CD4-positive, alpha-beta T cell (primary cell): Measurements from ENCODE around the gene IL17REL. TPM values are rescaled to one million over a fixed set of nuclear protein-coding genes. Genes with fewer than 3 reads are reported as not detected.

Experiments used
- ATAC-seq: fragments of 200-7000 bp; cut with Tn5 transposase; one replicate; pipeline ENCODE4 v1.10.0; 2022; ENCODE audit warnings: mild to moderate bottlenecking; ENCODE audit not compliant: poor library complexity
- CTCF ChIA-PET: fragments of 350-600 bp; sonication (Branson Sonifier 250); formaldehyde crosslinking; loops from one replicate; lab custom pipeline; 2021; ENCODE audit warnings: antibody characterized with exemption, inconsistent platforms; lab: Charles Lee
- POLR2A ChIA-PET: fragments of 350-600 bp; sonication (Branson Sonifier 250); formaldehyde crosslinking; loops from one replicate; lab custom pipeline; 2021; ENCODE audit warnings: antibody characterized with exemption, inconsistent platforms; lab: Charles Lee
- DNase-seq, 14 experiments: peaks; one replicate each; pipeline ENCODE4 v3.0.0-alpha.2; 2013 to 2020; ENCODE audit warnings: mixed read lengths in 2 of 14
- H3K27ac ChIP-seq, 2 donors: one replicate each; pipeline versions ENCODE4 v1.5.1 to v1.7.0; 2013; ENCODE audit warnings: low read length in 2 of 2, low read depth in 1 of 2, mild to moderate bottlenecking in 1 of 2
- H3K27me3 ChIP-seq, 2 experiments: 1 replicate in 1 of 2; 2 replicates in 1 of 2; pipeline versions ENCODE4 v1.6.1 to v1.7.0; 2013; ENCODE audit warnings: low read length in 2 of 2, control low read depth in 1 of 2, mild to moderate bottlenecking in 1 of 2, moderate library complexity in 1 of 2; ENCODE audit not compliant: insufficient read depth in 2 of 2, control insufficient read depth in 1 of 2
- H3K36me3 ChIP-seq: one replicate; pipeline ENCODE4 v1.6.1; 2013; ENCODE audit warnings: low read length, control low read depth; ENCODE audit not compliant: insufficient read depth
- H3K4me1 ChIP-seq: one replicate; pipeline ENCODE4 v1.6.1; 2013; ENCODE audit warnings: low read length, control low read depth; ENCODE audit not compliant: insufficient read depth
- H3K4me3 ChIP-seq: one replicate; pipeline ENCODE4 v1.5.1; 2013; ENCODE audit warnings: mild to moderate bottlenecking, low read length, moderate library complexity
- H3K9me3 ChIP-seq, 2 experiments: 1 replicate in 1 of 2; 2 replicates in 1 of 2; pipeline versions ENCODE4 v1.6.1 to v1.7.0; 2013; ENCODE audit warnings: low read length in 2 of 2, mild to moderate bottlenecking in 2 of 2, control low read depth in 1 of 2, moderate library complexity in 1 of 2; ENCODE audit not compliant: control insufficient read depth in 1 of 2, insufficient read depth in 1 of 2
- H3K27ac Mint-ChIP-seq: one replicate; pipeline ENCODE4 v1.8.0; 2020; ENCODE audit warnings: mixed read lengths
- H3K27me3 Mint-ChIP-seq: one replicate; pipeline ENCODE4 v1.8.0; 2021; ENCODE audit warnings: mixed read lengths
- H3K36me3 Mint-ChIP-seq: one replicate; pipeline ENCODE4 v1.8.0; 2021; ENCODE audit warnings: low read depth, mixed read lengths
- H3K4me1 Mint-ChIP-seq: one replicate; pipeline ENCODE4 v1.8.0; 2021; ENCODE audit warnings: low read depth, mixed read lengths
- H3K4me3 Mint-ChIP-seq: one replicate; pipeline ENCODE4 v1.8.0; 2020; ENCODE audit warnings: mild to moderate bottlenecking, mixed read lengths
- H3K9me3 Mint-ChIP-seq: one replicate; pipeline ENCODE4 v1.8.0; 2020; ENCODE audit warnings: mixed read lengths
- intact Hi-C, 2 experiments: fragments of 100-400 bp; cut with DNase I in 1 of 2; cut with micrococcal nuclease in 1 of 2; formaldehyde crosslinking; loops; one replicate each; pipeline versions ENCODE4 v1.15.1 to v1.9.0; 2023 to 2025; cut with DNase I, micrococcal nuclease
- total RNA-seq, 174 experiments: library from RNA in 2 of 174; stranded (reverse) in 2 of 174; gene quantifications; one replicate each; pipeline ENCODE4 v1.2.3 and lab custom pipeline; 2021 to 2026
- TF ChIP-seq, protein P1 (sequence below): fragments of 200-600 bp; IDR thresholded peaks from one replicate; pipeline ENCODE4 v1.8.0; 2022; ENCODE audit warnings: antibody characterized with exemption, mild to moderate bottlenecking

The IL17REL gene
- total RNA-seq, 2 experiments from 2014 or later: not detected

DNA sequence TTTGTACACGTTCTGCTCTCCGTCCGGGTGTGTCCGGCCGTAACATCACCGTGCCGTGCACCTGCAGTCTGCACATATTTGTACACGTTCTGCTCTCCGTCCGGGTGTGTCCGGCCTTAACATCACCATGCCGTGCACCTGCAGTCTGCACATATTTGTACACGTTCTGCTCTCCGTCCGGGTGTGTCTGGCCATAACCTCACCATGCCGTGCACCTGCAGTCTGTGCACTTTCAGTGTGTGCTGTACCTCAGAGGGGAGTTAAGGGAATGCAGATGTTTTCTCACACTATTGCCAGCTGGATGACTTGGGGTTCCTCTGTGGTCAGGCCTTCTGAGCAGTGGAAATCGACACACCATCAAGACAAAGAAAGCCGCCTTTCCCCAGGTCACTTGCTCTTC, 41.3 kb upstream of the IL17REL start:
- intact Hi-C loops: no loop called here
- no peak overlapping the region for H3K27ac Mint-ChIP-seq
- no peak overlapping the region for H3K4me3 Mint-ChIP-seq
- Histone ChIP-seq H3K4me1 (no peaks in the 10 kb centered on the region), H3K4me3 (no peak overlapping the region), H3K27ac (no peak overlapping the region), H3K36me3 (no peaks in the 10 kb centered on the region), H3K27me3 (peaks cover 14 to 22% of the 10 kb centered on the region in 2 experiments), H3K9me3 (peaks cover 0 to 21% of the 10 kb centered on the region in 2 experiments)
- H3K9me3 Mint-ChIP-seq: no peaks in the 10 kb centered on the region
- CTCF ChIA-PET: no interaction called here
- DNase-seq (no peak), ATAC-seq (no peak)
- POLR2A ChIA-PET: no interaction called here
- H3K36me3 Mint-ChIP-seq: no peaks in the 10 kb centered on the region
- H3K4me1 Mint-ChIP-seq: no peaks in the 10 kb centered on the region
- TF ChIP-seq, protein P1, sequence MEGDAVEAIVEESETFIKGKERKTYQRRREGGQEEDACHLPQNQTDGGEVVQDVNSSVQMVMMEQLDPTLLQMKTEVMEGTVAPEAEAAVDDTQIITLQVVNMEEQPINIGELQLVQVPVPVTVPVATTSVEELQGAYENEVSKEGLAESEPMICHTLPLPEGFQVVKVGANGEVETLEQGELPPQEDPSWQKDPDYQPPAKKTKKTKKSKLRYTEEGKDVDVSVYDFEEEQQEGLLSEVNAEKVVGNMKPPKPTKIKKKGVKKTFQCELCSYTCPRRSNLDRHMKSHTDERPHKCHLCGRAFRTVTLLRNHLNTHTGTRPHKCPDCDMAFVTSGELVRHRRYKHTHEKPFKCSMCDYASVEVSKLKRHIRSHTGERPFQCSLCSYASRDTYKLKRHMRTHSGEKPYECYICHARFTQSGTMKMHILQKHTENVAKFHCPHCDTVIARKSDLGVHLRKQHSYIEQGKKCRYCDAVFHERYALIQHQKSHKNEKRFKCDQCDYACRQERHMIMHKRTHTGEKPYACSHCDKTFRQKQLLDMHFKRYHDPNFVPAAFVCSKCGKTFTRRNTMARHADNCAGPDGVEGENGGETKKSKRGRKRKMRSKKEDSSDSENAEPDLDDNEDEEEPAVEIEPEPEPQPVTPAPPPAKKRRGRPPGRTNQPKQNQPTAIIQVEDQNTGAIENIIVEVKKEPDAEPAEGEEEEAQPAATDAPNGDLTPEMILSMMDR: no peak
- peaks cover 35% of the 10 kb centered on the region for H3K27me3 Mint-ChIP-seq

DNA sequence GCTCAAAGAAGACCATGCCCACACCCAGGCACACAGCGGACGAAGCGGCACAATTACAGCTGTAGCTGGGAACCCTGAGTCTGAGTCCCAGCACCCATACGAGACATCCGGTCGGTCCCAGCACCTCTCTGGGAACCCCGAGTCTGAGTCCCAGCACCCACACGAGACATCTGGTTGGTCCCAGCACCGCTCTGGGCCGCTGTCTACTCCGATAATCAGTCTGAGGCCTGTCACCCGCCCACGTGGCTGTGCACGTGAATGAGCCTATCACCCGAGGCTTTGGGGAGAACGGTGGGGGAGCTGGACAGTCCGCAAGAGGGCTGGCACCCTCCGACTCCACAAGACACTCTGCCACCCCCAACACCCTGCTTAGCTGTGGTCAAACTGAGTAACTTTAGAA, 39.4 kb upstream of the IL17REL start:
- no peak overlapping the region for H3K27ac ChIP-seq
- Mint-ChIP-seq H3K27me3 (peaks cover 30% of the 10 kb centered on the region), H3K4me1 (no peaks in the 10 kb centered on the region), H3K4me3 (no peak overlapping the region), H3K36me3 (no peaks in the 10 kb centered on the region), H3K27ac (no peak overlapping the region), H3K9me3 (no peaks in the 10 kb centered on the region)
- H3K4me1 ChIP-seq: no peaks in the 10 kb centered on the region
- DNase-seq: no peak
- TF ChIP-seq, protein P1: no peak
- ATAC-seq: no peak
- no peak overlapping the region for H3K4me3 ChIP-seq
- ChIA-PET POLR2A (no interaction called here), CTCF (no interaction called here)
- H3K9me3 ChIP-seq: peaks cover 0 to 21% of the 10 kb centered on the region in 2 experiments
- peaks cover 6 to 10% of the 10 kb centered on the region in 2 experiments for H3K27me3 ChIP-seq
- H3K36me3 ChIP-seq: no peaks in the 10 kb centered on the region
- intact Hi-C loops: no loop called here

DNA sequence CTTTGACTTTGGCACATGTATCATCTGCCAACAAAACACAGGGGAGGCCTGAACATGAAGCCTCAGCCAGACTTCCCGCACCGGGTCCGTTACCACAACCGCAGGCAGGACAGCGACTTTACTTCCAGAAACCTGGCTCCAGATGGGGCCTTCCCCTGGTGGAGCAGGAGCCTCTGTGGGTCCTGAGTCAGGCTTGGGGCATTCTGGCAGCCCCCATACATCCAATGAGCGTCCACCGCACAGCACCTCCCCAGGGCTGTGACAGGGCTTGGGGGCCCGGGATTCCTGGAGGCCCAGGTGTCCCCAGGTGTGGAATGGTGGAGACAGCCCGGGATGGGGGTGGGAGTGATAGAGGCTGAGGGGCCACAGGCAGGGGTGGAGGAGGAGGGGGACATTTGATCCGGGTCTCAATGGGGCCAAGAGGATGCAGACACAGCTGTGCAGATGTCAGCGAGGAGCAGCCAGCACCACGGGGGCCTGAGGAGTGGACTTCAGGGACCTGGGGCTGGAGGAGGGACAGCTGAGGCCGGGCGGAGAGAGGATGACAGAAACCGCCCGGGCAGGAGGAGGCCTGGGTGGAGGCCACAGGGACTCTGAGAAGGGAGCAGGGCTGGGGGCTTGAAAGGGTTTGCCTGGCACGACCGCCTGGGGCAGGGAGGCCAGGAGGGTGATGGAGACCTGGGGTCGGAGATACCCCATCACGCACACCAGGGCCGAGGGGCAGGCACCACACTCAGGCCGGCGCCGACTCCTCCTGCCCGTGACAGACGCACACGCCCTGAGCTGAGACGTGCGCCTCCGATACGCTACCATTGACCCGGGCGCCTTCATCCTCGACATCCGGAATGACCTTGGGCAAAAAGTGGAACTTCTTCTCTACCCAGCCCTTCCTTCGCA, 37.0 kb upstream of the IL17REL start:
- TF ChIP-seq, protein P1: no peak
- peaks cover 11% of the 10 kb centered on the region for H3K27me3 Mint-ChIP-seq
- H3K36me3 Mint-ChIP-seq: no peaks in the 10 kb centered on the region
- CTCF ChIA-PET: no interaction called here
- no peak for ATAC-seq
- Histone ChIP-seq H3K9me3 (peaks cover 0 to 21% of the 10 kb centered on the region in 2 experiments), H3K27ac (no peak overlapping the region), H3K36me3 (no peaks in the 10 kb centered on the region), H3K27me3 (peaks cover 0 to 5% of the 10 kb centered on the region in 2 experiments), H3K4me3 (no peak overlapping the region), H3K4me1 (peaks cover 7% of the 10 kb centered on the region)
- no peak overlapping the region for H3K27ac Mint-ChIP-seq
- DNase-seq: no peak
- POLR2A ChIA-PET: no interaction called here
- H3K4me1 Mint-ChIP-seq: no peaks in the 10 kb centered on the region
- intact Hi-C loops: no loop called here
- no peaks in the 10 kb centered on the region for H3K9me3 Mint-ChIP-seq
- H3K4me3 Mint-ChIP-seq: no peak overlapping the region
